HG03103 (cell line): ENCODE data around the gene ITGB1.
"Not testable (repeated sequence)": the region's sequence is repeated elsewhere in the genome, so short reads cannot be mapped to it uniquely, and the experiment has no call there.

ENCODE experiments used
- ATAC-seq: cut with Tn5 transposase; IDR thresholded peaks from one replicate; pipeline ENCODE4 v1.9.1; 2021; ENCODE audit warnings: low read depth; ENCODE audit not compliant: unreplicated experiment

The ITGB1 gene

GRCh38 chr10:32895200-32895968 lies 62.6 kb downstream of the ITGB1 start:
- ATAC-seq = not testable (repeated sequence)

GRCh38 chr10:32893916-32894664 lies 63.9 kb downstream of the ITGB1 start:
- no peak for ATAC-seq

GRCh38 chr10:32893434-32893833 lies 64.6 kb downstream of the ITGB1 start:
- ATAC-seq = no peak

- no peak for ATAC-seq
Observed at GRCh38 chr10:32891261-32891660, 66.8 kb downstream of the ITGB1 start.

- no peak for ATAC-seq
Observed at GRCh38 chr10:32890444-32890843, 67.6 kb downstream of the ITGB1 start.

GRCh38 chr10:32889631-32890212 lies 68.3 kb downstream of the ITGB1 start:
- no peak for ATAC-seq

GRCh38 chr10:32888161-32888927 lies 69.7 kb downstream of the ITGB1 start:
- no peak for ATAC-seq

- ATAC-seq = no peak
Observed at GRCh38 chr10:32887481-32887880, 70.5 kb downstream of the ITGB1 start.

GRCh38 chr10:32882076-32882475 lies 76.0 kb downstream of the ITGB1 start:
- ATAC-seq = no peak

GRCh38 chr10:32878646-32879045 lies 79.4 kb downstream of the ITGB1 start:
- ATAC-seq = no peak

- no peak for ATAC-seq
Observed at GRCh38 chr10:32877915-32878314, 80.1 kb downstream of the ITGB1 start.

GRCh38 chr10:32865170-32865569 lies 92.9 kb downstream of the ITGB1 start:
- no peak for ATAC-seq

- ATAC-seq = no peak
Observed at GRCh38 chr10:32854435-32854834, 103.6 kb downstream of the ITGB1 start.

- no peak for ATAC-seq
Observed at GRCh38 chr10:32851301-32851700, 106.7 kb downstream of the ITGB1 start.
